Measurements from ENCODE around the gene BMPR1A. TPM values are rescaled to one million over a fixed set of nuclear protein-coding genes. Genes with fewer than 3 reads are reported as not detected.
"Not testable (repeated sequence)": the region's sequence is repeated elsewhere in the genome, so short reads cannot be mapped to it uniquely, and the experiment has no call there.

Gene BMPR1A
- total RNA-seq, 1 donor = 71.7 TPM

DNA sequence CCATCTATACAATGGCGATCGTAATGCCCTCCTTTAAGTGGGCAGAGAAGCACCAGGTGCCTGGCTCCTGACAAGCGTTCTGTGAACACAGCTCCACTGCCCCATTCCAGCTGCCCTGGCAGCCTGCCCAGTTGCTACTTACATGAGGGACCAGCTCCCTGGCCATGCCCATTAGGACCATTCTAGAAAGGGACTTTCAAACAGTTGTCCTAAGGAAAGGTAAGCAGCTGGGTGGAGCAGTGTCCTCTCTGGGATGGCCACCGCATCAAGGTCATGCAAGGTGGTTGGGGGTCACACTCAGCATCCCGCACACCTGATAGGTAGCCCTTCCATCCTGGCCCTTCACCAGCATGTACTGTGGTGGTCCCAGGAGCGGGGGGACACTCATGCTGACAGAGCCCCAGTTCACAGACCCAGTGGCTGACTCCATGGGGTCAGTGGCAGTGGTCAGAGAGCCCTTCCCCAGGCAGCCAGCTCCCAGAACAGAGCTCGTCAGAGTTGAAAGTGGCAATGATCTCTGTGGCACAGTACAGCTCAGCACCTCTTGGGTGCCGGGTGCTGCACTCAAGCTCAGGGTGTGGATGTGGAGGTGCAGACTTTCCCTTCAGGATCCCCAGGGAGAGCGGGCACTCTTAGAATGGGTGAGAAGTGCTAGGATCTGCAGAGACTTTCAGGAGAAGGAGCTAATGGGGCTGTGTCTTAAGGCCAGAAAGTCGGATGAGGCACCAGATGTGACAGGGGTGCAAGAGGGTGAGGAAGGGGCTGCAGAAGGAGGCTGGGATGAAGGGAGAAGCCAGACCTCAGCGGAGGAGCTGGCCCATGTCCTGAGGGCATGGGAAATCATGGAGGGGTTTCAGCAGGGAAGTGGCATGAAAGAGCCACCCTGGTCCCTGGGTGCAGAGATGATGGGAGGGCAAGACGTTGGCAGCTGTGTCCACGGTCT is 190.1 kb downstream of the BMPR1A start:
- no peaks in the 10 kb centered on the region for H3K36me3 ChIP-seq (ENCODE audit: insufficient read depth, low read length)
- no peaks in the 10 kb centered on the region for H4K20me1 ChIP-seq (ENCODE audit: insufficient read depth, low read length)
- TF ChIP-seq, protein P1, sequence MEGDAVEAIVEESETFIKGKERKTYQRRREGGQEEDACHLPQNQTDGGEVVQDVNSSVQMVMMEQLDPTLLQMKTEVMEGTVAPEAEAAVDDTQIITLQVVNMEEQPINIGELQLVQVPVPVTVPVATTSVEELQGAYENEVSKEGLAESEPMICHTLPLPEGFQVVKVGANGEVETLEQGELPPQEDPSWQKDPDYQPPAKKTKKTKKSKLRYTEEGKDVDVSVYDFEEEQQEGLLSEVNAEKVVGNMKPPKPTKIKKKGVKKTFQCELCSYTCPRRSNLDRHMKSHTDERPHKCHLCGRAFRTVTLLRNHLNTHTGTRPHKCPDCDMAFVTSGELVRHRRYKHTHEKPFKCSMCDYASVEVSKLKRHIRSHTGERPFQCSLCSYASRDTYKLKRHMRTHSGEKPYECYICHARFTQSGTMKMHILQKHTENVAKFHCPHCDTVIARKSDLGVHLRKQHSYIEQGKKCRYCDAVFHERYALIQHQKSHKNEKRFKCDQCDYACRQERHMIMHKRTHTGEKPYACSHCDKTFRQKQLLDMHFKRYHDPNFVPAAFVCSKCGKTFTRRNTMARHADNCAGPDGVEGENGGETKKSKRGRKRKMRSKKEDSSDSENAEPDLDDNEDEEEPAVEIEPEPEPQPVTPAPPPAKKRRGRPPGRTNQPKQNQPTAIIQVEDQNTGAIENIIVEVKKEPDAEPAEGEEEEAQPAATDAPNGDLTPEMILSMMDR (IDR thresholded peaks at IDR 0.05; ENCODE audit: extremely low read depth, low read depth, low read length) = no peak
- H3K4me2 ChIP-seq (ENCODE audit: insufficient read depth, low read length) = no peak overlapping the region
- no peaks in the 10 kb centered on the region for H3K9me3 ChIP-seq (ENCODE audit: low read depth, low read length)
- H3K4me1 ChIP-seq (ENCODE audit: insufficient read depth, low read length) = no peaks in the 10 kb centered on the region
- no peak overlapping the region for H3K27ac ChIP-seq (ENCODE audit: low read depth, low read length)
- H3K79me2 ChIP-seq (ENCODE audit: insufficient read depth, low read length) = no peaks in the 10 kb centered on the region
- H3K4me3 ChIP-seq (ENCODE audit: insufficient read depth, low read length) = no peak overlapping the region
- H3K27me3 ChIP-seq (ENCODE audit: insufficient read depth, low read length) = peaks cover 5% of the 10 kb centered on the region
- DNase-seq (ENCODE audit: insufficient read length, low spot score, missing footprints) = peak; percentile 49
- no peak overlapping the region for H2AFZ ChIP-seq (ENCODE audit: low read length)

DNA sequence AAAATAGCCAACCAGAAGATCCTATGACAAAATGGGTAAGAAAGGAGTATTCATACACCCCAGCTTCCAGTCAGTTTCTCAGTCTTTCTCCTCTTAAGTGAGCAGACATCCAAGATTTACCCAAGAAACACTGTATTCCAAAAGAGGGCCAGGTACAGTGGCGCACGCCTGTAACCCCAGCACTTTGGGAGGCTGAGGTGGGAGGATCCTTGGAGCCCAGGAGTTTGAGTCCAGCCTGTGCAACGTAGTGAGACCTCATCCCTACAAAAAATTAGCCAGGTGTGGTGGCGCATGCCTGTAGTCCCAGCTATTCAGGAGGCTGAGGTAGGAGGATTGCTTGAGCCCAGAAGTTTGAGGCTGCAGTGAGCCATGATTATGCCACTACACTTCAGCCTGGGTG is 191.4 kb downstream of the BMPR1A start:
- not testable (repeated sequence) for H3K4me1 ChIP-seq (ENCODE audit: insufficient read depth, low read length); H3K36me3 ChIP-seq (ENCODE audit: insufficient read depth, low read length); H2AFZ ChIP-seq (ENCODE audit: low read length); H3K79me2 ChIP-seq (ENCODE audit: insufficient read depth, low read length); DNase-seq (ENCODE audit: insufficient read length, low spot score, missing footprints); H4K20me1 ChIP-seq (ENCODE audit: insufficient read depth, low read length); H3K27me3 ChIP-seq (ENCODE audit: insufficient read depth, low read length); H3K9me3 ChIP-seq (ENCODE audit: low read depth, low read length); H3K4me3 ChIP-seq (ENCODE audit: insufficient read depth, low read length); H3K27ac ChIP-seq (ENCODE audit: low read depth, low read length); H3K4me2 ChIP-seq (ENCODE audit: insufficient read depth, low read length)

DNA sequence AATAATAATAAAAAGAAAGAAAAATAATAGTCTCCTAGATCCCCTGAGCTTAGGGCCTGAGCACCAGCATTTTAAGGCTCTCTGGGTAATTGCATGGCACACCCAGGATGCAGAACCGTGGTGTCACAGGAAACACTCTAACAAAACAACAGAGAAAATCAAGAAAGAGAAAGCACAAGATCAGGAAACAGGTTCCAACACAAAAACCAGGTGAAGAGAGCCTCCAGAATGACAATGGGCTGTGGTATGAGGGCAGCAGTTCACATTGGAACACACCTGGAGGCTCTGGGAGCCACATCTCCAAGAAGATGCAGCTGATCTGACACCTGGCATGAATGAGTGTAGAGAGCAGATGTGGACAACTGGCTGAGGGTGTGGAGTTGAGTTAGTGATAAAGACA is 193.9 kb downstream of the BMPR1A start:
- DNase-seq (ENCODE audit: insufficient read length, low spot score, missing footprints) = peak; percentile 44
- Histone ChIP-seq H2AFZ (ENCODE audit: low read length) (no peak overlapping the region), H3K4me3 (ENCODE audit: insufficient read depth, low read length) (no peak overlapping the region), H3K4me1 (ENCODE audit: insufficient read depth, low read length) (peaks cover 6% of the 10 kb centered on the region), H3K36me3 (ENCODE audit: insufficient read depth, low read length) (no peaks in the 10 kb centered on the region), H3K9me3 (ENCODE audit: low read depth, low read length) (no peaks in the 10 kb centered on the region), H3K27ac (ENCODE audit: low read depth, low read length) (no peak overlapping the region), H4K20me1 (ENCODE audit: insufficient read depth, low read length) (no peaks in the 10 kb centered on the region), H3K4me2 (ENCODE audit: insufficient read depth, low read length) (no peak overlapping the region), H3K79me2 (ENCODE audit: insufficient read depth, low read length) (no peaks in the 10 kb centered on the region), H3K27me3 (ENCODE audit: insufficient read depth, low read length) (peaks cover 5% of the 10 kb centered on the region)
- TF ChIP-seq, protein P1 (IDR thresholded peaks at IDR 0.05; ENCODE audit: extremely low read depth, low read depth, low read length) = no peak

DNA sequence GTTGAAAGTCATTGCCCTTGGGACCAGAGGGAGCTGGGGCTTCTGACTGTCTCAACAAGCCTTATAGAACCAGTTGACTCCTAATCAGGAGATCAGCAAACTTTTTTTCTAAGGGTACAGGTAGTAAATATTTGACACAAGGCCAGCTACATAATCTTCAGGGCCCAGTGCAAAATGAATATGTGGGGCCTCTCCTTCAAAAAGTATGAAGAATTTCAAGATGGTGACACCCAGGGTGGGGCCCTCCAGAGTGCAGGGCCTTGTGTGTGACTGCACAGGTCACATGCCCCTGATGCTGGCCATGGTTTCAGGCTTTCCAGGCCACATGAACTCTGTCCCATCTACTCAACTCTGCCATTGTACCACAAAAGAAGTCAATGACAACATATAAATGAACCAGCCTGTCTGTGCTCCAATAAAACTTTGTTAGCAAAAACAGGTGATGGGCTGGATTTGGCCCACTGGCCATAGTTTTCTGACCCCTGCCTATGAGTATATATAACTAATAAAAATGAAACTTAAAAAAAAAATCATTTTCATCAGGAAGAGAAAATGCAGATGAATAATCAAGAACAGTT is 194.9 kb downstream of the BMPR1A start:
- H3K79me2 ChIP-seq (ENCODE audit: insufficient read depth, low read length) = no peaks in the 10 kb centered on the region
- H3K27me3 ChIP-seq (ENCODE audit: insufficient read depth, low read length) = peaks cover 4% of the 10 kb centered on the region
- H3K4me2 ChIP-seq (ENCODE audit: insufficient read depth, low read length) = no peak overlapping the region
- H3K27ac ChIP-seq (ENCODE audit: low read depth, low read length) = no peak overlapping the region
- no peaks in the 10 kb centered on the region for H3K36me3 ChIP-seq (ENCODE audit: insufficient read depth, low read length)
- no peaks in the 10 kb centered on the region for H3K9me3 ChIP-seq (ENCODE audit: low read depth, low read length)
- no peak overlapping the region for H3K4me3 ChIP-seq (ENCODE audit: insufficient read depth, low read length)
- peaks cover 6% of the 10 kb centered on the region for H3K4me1 ChIP-seq (ENCODE audit: insufficient read depth, low read length)
- TF ChIP-seq, protein P1 (IDR thresholded peaks at IDR 0.05; ENCODE audit: extremely low read depth, low read depth, low read length) = no peak
- peak; percentile 31 for DNase-seq (ENCODE audit: insufficient read length, low spot score, missing footprints)
- H4K20me1 ChIP-seq (ENCODE audit: insufficient read depth, low read length) = no peaks in the 10 kb centered on the region
- H2AFZ ChIP-seq (ENCODE audit: low read length) = no peak overlapping the region
